Astrocyte (in vitro differentiated cells and primary cell): ENCODE data around the gene APP.

Experiments
- CTCF ChIP-seq: IDR thresholded peaks from 2 replicates; pipeline ENCODE4 v1.5.1; 2011; ENCODE audit warnings: low read depth, mild to moderate bottlenecking, inconsistent platforms, low read length, moderate library complexity; ENCODE audit not compliant: insufficient read depth
- EZH2 ChIP-seq: IDR thresholded peaks from 2 replicates; pipeline ENCODE4 v1.6.1; 2012; ENCODE audit warnings: mild to moderate bottlenecking, low read length, inconsistent platforms; ENCODE audit not compliant: insufficient read depth

GRCh38 chr21:26125433-26126167 is 45.0 kb downstream of the APP start:
- TF ChIP-seq CTCF, result no peak
- TF ChIP-seq EZH2, result no peak
